ENCODE measurements around the gene NGFR. TPM values are rescaled to one million over a fixed set of nuclear protein-coding genes. Genes with fewer than 3 reads are reported as not detected.

Gene NGFR
- total and polyA plus RNA-seq, 9 donors, result 0.35 to 13.2 (median 3.4) TPM

GRCh38 chr17:49523196-49523595 lies 28.1 kb downstream of the NGFR start:
- intact Hi-C loops (cut with DNase I), result no loop called here
- Histone ChIP-seq H3K9me3 (no peaks in the 10 kb centered on the region), H3K36me3 (no peaks in the 10 kb centered on the region), H3K4me1 (ENCODE audit: insufficient read depth) (no peaks in the 10 kb centered on the region), H3K27ac (no peak overlapping the region), H3K27me3 (no peaks in the 10 kb centered on the region), H3K4me3 (no peak overlapping the region)
- TF ChIP-seq EP300 (IDR thresholded peaks at IDR 0.05) (no peak), POLR2A (IDR thresholded peaks at IDR 0.05) (no peak)
- TF ChIP-seq, protein P1, sequence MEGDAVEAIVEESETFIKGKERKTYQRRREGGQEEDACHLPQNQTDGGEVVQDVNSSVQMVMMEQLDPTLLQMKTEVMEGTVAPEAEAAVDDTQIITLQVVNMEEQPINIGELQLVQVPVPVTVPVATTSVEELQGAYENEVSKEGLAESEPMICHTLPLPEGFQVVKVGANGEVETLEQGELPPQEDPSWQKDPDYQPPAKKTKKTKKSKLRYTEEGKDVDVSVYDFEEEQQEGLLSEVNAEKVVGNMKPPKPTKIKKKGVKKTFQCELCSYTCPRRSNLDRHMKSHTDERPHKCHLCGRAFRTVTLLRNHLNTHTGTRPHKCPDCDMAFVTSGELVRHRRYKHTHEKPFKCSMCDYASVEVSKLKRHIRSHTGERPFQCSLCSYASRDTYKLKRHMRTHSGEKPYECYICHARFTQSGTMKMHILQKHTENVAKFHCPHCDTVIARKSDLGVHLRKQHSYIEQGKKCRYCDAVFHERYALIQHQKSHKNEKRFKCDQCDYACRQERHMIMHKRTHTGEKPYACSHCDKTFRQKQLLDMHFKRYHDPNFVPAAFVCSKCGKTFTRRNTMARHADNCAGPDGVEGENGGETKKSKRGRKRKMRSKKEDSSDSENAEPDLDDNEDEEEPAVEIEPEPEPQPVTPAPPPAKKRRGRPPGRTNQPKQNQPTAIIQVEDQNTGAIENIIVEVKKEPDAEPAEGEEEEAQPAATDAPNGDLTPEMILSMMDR (IDR thresholded peaks at IDR 0.05), result no peak
- 85 to 96% (median 88%) methylated on average over 5 of the region's 5 CpGs for WGBS, 3 donors
- no peak for DNase-seq

- H3K9me3 ChIP-seq, result no peaks in the 10 kb centered on the region
- intact Hi-C loops (cut with DNase I), result no loop called here
- WGBS, 3 donors, result 80 to 83% (median 82%) methylated on average over 9 to 11 of the region's 11 CpGs
- H3K27ac ChIP-seq, result no peak overlapping the region
- H3K4me1 ChIP-seq (ENCODE audit: insufficient read depth), result no peaks in the 10 kb centered on the region
- H3K4me3 ChIP-seq, result no peak overlapping the region
- no peaks in the 10 kb centered on the region for H3K27me3 ChIP-seq
- no peaks in the 10 kb centered on the region for H3K36me3 ChIP-seq
- no peak for TF ChIP-seq EP300 (IDR thresholded peaks at IDR 0.05)
- no peak for TF ChIP-seq POLR2A (IDR thresholded peaks at IDR 0.05)
- TF ChIP-seq, protein P1 (IDR thresholded peaks at IDR 0.05), result no peak
- DNase-seq, result no peak
Observed at GRCh38 chr17:49523706-49524472, 28.8 kb downstream of the NGFR start.

DNA sequence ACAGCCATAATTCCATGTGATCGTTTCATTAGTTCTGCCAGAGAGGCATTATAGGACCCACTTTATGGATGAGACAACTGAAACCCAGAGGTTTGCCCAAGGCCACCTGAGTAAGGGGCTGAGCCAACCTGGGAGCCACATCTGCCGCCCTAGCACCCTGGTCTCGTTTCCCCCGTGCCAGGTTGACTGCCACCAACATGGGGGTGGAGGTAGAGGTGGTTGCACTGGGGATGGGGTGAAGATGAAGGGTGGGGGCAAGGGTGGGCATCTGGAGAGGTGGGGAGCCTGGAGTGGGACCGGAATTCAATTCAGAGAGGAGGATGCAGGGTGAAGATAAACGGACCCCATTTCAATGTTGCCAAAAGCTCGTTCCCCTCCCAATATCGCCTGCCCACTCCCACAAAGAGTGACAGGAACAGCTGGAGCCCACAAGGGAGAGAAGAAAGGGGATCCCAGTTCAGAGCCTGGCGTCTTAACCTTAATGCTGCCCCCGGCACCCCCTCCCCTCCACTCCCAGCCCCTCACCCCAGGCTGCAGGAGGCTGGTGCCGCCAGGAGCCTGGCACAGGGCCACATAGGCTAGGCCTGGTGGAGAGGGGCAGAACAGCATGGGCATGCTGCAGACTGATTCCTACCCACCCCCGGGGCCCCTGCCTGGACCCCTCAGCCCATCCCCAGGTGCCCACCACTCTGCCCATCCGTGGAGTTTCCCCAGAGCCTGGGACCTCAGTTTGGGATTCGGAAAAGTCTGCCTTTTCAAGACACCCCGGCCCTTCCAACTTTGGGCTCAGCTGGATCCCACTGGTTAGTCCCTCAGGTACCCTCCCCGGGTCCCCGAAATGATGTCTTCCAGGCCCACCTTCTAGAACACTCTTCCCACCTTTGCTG lies 29.6 kb downstream of the NGFR start:
- H3K36me3 ChIP-seq, result no peaks in the 10 kb centered on the region
- no peak overlapping the region for H3K27ac ChIP-seq
- no peak for TF ChIP-seq POLR2A (IDR thresholded peaks at IDR 0.05)
- TF ChIP-seq, protein P1 (IDR thresholded peaks at IDR 0.05), result no peak
- no peak for TF ChIP-seq EP300 (IDR thresholded peaks at IDR 0.05)
- intact Hi-C loops (cut with DNase I), result no loop called here
- H3K9me3 ChIP-seq, result no peaks in the 10 kb centered on the region
- no peak overlapping the region for H3K4me3 ChIP-seq
- no peaks in the 10 kb centered on the region for H3K4me1 ChIP-seq (ENCODE audit: insufficient read depth)
- 81 to 85% (median 84%) methylated on average over 16 to 17 of the region's 17 CpGs for WGBS, 3 donors
- no peak for DNase-seq
- no peaks in the 10 kb centered on the region for H3K27me3 ChIP-seq

GRCh38 chr17:49525831-49526741 lies 31.0 kb downstream of the NGFR start:
- 78 to 86% (median 82%) methylated on average over 24 of the region's 24 CpGs for WGBS, 3 donors
- Histone ChIP-seq H3K27me3 (no peaks in the 10 kb centered on the region), H3K4me1 (ENCODE audit: insufficient read depth) (no peaks in the 10 kb centered on the region), H3K9me3 (no peaks in the 10 kb centered on the region), H3K36me3 (no peaks in the 10 kb centered on the region), H3K27ac (no peak overlapping the region), H3K4me3 (no peak overlapping the region)
- intact Hi-C loops (cut with DNase I), result no loop called here
- no peak for TF ChIP-seq POLR2A (IDR thresholded peaks at IDR 0.05)
- TF ChIP-seq, protein P1 (IDR thresholded peaks at IDR 0.05), result no peak
- no peak for TF ChIP-seq EP300 (IDR thresholded peaks at IDR 0.05)
- DNase-seq, result no peak

Measured in ovary (tissue), 9 donors.